ENCODE data around the gene CCDC73. TPM values are rescaled to one million over a fixed set of nuclear protein-coding genes. Genes with fewer than 3 reads are reported as not detected.

Gene CCDC73
- total RNA-seq, 1 experiment from 2014 or later = not detected

DNA sequence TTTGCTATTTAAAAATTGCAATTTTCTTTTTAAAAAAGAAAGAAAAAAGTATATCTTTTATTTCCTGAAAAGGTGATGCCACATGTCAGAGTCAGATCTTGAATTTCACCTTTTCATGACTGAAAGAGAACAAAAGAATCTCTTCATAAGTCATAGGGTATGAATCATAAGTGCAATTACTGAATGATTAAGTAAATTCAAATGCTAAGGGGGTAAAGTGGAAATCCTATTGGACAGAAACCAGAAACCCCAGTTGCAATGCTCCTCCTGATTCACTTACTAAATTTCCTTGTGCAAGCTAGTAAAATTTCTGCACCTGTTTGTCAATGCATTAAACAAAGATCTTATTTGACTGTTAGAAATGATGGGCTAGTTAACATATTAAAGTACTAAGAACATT lies 27.1 kb upstream of the CCDC73 start (continued):
- TF ChIP-seq ATF6 (CRISPR knock-in tag; IDR thresholded peaks at IDR 0.05) (no peak), FOXP1 (CRISPR knock-in tag; IDR thresholded peaks at IDR 0.05; ENCODE audit: borderline replicate concordance) (no peak)
- TF ChIP-seq, protein P1, sequence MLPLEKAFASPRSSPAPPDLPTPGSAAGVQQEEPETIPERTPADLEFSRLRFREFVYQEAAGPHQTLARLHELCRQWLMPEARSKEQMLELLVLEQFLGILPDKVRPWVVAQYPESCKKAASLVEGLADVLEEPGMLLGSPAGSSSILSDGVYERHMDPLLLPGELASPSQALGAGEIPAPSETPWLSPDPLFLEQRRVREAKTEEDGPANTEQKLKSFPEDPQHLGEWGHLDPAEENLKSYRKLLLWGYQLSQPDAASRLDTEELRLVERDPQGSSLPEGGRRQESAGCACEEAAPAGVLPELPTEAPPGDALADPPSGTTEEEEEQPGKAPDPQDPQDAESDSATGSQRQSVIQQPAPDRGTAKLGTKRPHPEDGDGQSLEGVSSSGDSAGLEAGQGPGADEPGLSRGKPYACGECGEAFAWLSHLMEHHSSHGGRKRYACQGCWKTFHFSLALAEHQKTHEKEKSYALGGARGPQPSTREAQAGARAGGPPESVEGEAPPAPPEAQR (CRISPR knock-in tag; IDR thresholded peaks at IDR 0.05) = no peak

- no peaks in the 10 kb centered on the region for H3K9me3 Mint-ChIP-seq
- H3K27me3 Mint-ChIP-seq (ENCODE audit: low read depth) = no peaks in the 10 kb centered on the region; the same call in 1 of the 2 replicates
- CTCF ChIA-PET = no interaction called here
- TF ChIP-seq ZNF138 (CRISPR knock-in tag; conservative IDR thresholded peaks at IDR 0.05) = no peak
- no peak for TF ChIP-seq AR (CRISPR knock-in tag; IDR thresholded peaks at IDR 0.05)
- POLR2A ChIA-PET = no interaction called here
- no peak overlapping the region for H3K27ac Mint-ChIP-seq
- H3K36me3 Mint-ChIP-seq = no peaks in the 10 kb centered on the region
- DNase-seq (ENCODE audit: low spot score) (no peak), ATAC-seq (no peak)
- no peak overlapping the region for H3K4me3 Mint-ChIP-seq
- no peaks in the 10 kb centered on the region for H3K4me1 Mint-ChIP-seq
Measured at GRCh38 chr11:32820497-32820896, 26.0 kb upstream of the CCDC73 start.

DNA sequence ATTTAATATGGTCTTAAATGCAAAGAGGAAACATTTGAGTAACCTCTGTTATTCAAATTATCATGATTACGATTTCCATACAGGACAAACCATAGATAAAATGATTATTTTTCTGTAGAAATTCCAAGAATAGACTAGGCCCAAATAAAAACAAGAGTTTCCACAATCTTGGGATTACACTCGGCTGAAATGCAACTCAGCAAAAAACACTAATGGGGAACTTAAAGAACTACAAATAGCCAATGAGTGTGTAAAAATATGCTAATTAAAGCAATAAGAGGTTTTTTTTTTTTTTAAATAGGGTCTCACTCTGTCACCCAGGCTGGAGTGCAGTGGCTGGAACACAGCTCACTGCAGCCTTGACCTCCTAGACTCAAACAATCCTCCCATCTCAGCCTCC lies 24.7 kb upstream of the CCDC73 start:
- no peak for ATAC-seq
- no peak for TF ChIP-seq ELF4 (CRISPR knock-in tag; IDR thresholded peaks at IDR 0.05; ENCODE audit: low read depth)
- TF ChIP-seq TEAD4 (CRISPR knock-in tag; IDR thresholded peaks at IDR 0.05) = no peak
- no peak for TF ChIP-seq MXD4 (CRISPR knock-in tag; IDR thresholded peaks at IDR 0.05; ENCODE audit: borderline replicate concordance)
- TF ChIP-seq ARID4B (CRISPR knock-in tag; IDR thresholded peaks at IDR 0.05; ENCODE audit: borderline replicate concordance) = no peak
- no peak for TF ChIP-seq ESRRA (CRISPR knock-in tag; IDR thresholded peaks at IDR 0.05; ENCODE audit: borderline replicate concordance)
- TF ChIP-seq IRF2 (CRISPR knock-in tag; IDR thresholded peaks at IDR 0.05; ENCODE audit: borderline replicate concordance, low read depth) = no peak
- no peak for TF ChIP-seq ZNF423 (CRISPR knock-in tag; IDR thresholded peaks at IDR 0.05)
- no peak for TF ChIP-seq ZNF512 (CRISPR knock-in tag; IDR thresholded peaks at IDR 0.05; ENCODE audit: borderline replicate concordance)
- no peak for TF ChIP-seq NFATC4 (CRISPR knock-in tag; IDR thresholded peaks at IDR 0.05)
- no peak for TF ChIP-seq MAX (CRISPR knock-in tag; IDR thresholded peaks at IDR 0.05)
- TF ChIP-seq GTF2I (CRISPR knock-in tag; conservative IDR thresholded peaks at IDR 0.05) = no peak
- TF ChIP-seq, protein P2, sequence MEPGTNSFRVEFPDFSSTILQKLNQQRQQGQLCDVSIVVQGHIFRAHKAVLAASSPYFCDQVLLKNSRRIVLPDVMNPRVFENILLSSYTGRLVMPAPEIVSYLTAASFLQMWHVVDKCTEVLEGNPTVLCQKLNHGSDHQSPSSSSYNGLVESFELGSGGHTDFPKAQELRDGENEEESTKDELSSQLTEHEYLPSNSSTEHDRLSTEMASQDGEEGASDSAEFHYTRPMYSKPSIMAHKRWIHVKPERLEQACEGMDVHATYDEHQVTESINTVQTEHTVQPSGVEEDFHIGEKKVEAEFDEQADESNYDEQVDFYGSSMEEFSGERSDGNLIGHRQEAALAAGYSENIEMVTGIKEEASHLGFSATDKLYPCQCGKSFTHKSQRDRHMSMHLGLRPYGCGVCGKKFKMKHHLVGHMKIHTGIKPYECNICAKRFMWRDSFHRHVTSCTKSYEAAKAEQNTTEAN (CRISPR knock-in tag; IDR thresholded peaks at IDR 0.05) = no peak
- no peak for TF ChIP-seq CTCF (IDR thresholded peaks at IDR 0.05)

More for the DNA sequence above, 24.7 kb upstream of the CCDC73 start:
- no peaks in the 10 kb centered on the region; the same call in 1 of the 2 replicates for H3K27me3 Mint-ChIP-seq (ENCODE audit: low read depth)
- H3K36me3 Mint-ChIP-seq = no peaks in the 10 kb centered on the region
- H3K4me1 Mint-ChIP-seq = no peaks in the 10 kb centered on the region
- no peaks in the 10 kb centered on the region for H3K9me3 Mint-ChIP-seq
- ChIA-PET POLR2A (no interaction called here), CTCF (interaction anchor here (2.1 kb wide), 1 partner anchor 10 kb away, joined by 6 read pairs; no protein-coding TSS in a partner anchor)
- H3K4me3 Mint-ChIP-seq = no peak overlapping the region
- H3K27ac Mint-ChIP-seq = no peak overlapping the region
- DNase-seq (ENCODE audit: low spot score) = no peak
